IPS DF 6.9 (cell line): ENCODE results near the gene LILRA5.

Experiments
- DNase-seq: peaks from one replicate; pipeline ENCODE4 v3.0.0-alpha.2; 2013; ENCODE audit warnings: low read depth, low spot score
- H3K27ac ChIP-seq: one replicate; pipeline ENCODE4 v1.5.1; 2013; ENCODE audit warnings: low read length, control low read depth
- H3K27me3 ChIP-seq: 2 replicates; pipeline ENCODE4 v1.6.1; 2013; ENCODE audit warnings: mild to moderate bottlenecking, low read length; ENCODE audit not compliant: control insufficient read depth, insufficient read depth
- H3K36me3 ChIP-seq: 2 replicates; pipeline ENCODE4 v1.6.1; 2013; ENCODE audit warnings: low read length; ENCODE audit not compliant: control insufficient read depth, insufficient read depth
- H3K4me1 ChIP-seq: 2 replicates; pipeline ENCODE4 v1.6.1; 2013; ENCODE audit warnings: low read length; ENCODE audit not compliant: control insufficient read depth, insufficient read depth
- H3K4me3 ChIP-seq: 2 replicates; pipeline ENCODE4 v1.5.1; 2013; ENCODE audit warnings: mild to moderate bottlenecking, low read length
- H3K9me3 ChIP-seq: 2 replicates; pipeline ENCODE4 v1.6.1; 2013; ENCODE audit warnings: low read length, inconsistent platforms; ENCODE audit not compliant: control insufficient read depth, insufficient read depth
- WGBS: extraction: QIAGEN DNeasy Blood & Tissue Kit; methylation state at CpG from one replicate; pipeline ENCODE4 v1.1.7; 2013; ENCODE audit warnings: mixed read lengths, missing lambda C conversion rate; ENCODE audit not compliant: insufficient read length, insufficient coverage; 5-methylcytosine and 5-hydroxymethylcytosine counted together

LILRA5 gene

GRCh38 chr19:54345938-54346386 is 33.0 kb upstream of the LILRA5 start:
- no CpG with 5 or more reads among the region's 6 CpGs for WGBS
- DNase-seq: no peak
- no peaks in the 10 kb centered on the region for H3K27me3 ChIP-seq
- no peak overlapping the region for H3K4me3 ChIP-seq
- no peaks in the 10 kb centered on the region for H3K4me1 ChIP-seq
- H3K36me3 ChIP-seq: no peaks in the 10 kb centered on the region
- H3K27ac ChIP-seq: no peak overlapping the region
- no peaks in the 10 kb centered on the region; the same call in 1 of the 2 replicates for H3K9me3 ChIP-seq

DNA sequence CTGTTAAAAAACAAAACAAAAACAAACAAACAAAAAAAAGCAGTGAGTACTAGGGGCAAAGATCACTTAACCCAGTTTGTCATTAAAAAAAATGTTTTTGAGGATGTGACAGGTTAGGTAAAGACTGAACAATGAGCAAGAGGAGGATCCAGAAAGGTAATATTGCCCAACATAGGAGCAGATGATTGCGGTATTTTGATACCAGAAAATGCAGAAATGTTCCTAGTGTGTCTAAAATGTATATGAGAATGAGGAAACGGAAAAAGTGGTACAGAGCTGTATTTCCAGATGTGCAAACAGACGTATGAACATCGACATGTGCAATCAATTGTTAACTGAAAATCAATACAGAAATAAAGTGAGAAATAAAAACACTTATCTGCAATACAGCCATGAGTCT is 30.9 kb upstream of the LILRA5 start:
- Histone ChIP-seq H3K27me3 (no peaks in the 10 kb centered on the region), H3K9me3 (no peaks in the 10 kb centered on the region; the same call in 1 of the 2 replicates), H3K36me3 (no peaks in the 10 kb centered on the region), H3K4me3 (no peak overlapping the region), H3K27ac (no peak overlapping the region), H3K4me1 (no peaks in the 10 kb centered on the region)
- DNase-seq: no peak
- no CpG with 5 or more reads among the region's 4 CpGs for WGBS

DNA sequence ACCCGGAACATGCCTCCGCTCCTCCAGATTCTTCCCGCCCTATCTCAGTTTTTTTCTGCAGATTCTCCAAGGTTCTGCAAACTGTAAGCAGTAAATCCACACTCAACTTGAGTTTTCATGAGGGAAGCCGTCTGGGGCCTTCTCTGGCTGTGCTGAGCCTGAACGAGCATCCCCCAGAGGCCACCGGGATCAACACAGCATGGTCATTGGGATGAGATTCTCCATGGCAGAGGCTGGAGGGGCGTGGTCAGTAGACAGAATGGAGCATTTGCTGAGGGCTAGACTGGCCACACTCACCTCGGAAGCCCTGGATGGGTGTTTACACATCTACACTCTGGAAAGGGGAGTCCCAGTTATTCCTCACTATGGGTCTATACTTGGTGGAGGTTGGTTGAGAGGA is 28.3 kb upstream of the LILRA5 start:
- WGBS: no CpG with 5 or more reads among the region's 8 CpGs
- no peaks in the 10 kb centered on the region for H3K4me1 ChIP-seq
- H3K27me3 ChIP-seq: no peaks in the 10 kb centered on the region
- no peak overlapping the region for H3K4me3 ChIP-seq
- H3K36me3 ChIP-seq: no peaks in the 10 kb centered on the region
- no peak for DNase-seq
- no peaks in the 10 kb centered on the region; the same call in 1 of the 2 replicates for H3K9me3 ChIP-seq
- H3K27ac ChIP-seq: no peak overlapping the region

DNA sequence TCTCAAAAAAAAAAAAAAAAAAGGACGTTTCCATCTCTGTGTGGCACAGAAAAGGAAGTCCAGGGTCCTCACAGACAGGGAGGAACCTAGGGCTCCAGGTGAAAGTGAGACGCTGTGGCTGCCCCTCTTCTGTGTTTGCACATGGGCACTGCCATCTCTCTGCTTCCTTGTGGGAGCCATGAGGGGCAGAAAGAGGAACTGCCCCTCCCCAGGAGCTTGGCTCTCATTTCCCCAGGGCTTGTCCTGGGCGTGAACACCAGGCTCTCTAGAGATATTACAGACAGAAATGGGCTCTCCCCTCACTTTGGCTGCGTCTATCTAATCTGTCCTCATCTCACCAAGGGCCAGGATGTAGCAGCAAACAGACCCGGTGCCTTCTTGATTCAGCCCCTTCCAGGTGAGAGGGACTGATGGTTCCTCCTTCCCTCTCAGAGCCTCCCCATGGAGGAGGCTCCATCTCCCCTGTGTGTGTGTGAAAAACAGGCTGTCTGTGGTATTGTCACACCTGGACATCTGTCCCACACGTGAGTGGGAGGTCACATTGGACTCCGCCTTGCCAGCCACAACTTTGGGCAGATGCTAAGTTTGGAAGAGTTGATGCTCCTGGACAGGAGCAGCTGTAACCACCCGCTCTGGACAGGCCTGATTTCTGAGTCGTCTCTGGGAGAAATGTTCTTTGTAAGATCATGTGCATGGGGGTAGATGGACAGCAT is 26.8 kb upstream of the LILRA5 start:
- no peaks in the 10 kb centered on the region for H3K4me1 ChIP-seq
- no peak for DNase-seq
- no peak overlapping the region for H3K27ac ChIP-seq
- no CpG with 5 or more reads among the region's 9 CpGs for WGBS
- H3K27me3 ChIP-seq: no peaks in the 10 kb centered on the region
- H3K4me3 ChIP-seq: no peak overlapping the region
- no peaks in the 10 kb centered on the region for H3K36me3 ChIP-seq
- no peaks in the 10 kb centered on the region for H3K9me3 ChIP-seq

DNA sequence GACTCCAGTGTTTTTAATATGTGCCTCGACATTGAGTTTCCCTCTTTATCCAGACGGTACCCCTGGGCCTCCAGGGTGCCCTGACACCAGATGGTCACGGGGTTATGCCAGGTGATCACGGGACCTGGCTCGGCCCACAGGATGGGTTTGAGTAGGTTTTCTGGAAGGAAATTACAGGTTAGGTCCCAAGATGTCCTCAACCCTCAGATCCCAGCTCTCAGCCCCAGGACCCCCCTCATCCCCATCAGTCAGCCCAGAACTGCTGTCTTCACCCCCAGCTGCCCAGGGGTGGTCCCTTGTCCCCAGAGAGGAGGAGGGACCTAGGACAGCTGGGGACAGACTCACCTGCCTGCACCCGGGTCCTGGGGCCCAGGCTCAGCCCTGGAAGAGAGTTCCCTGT is 25.6 kb upstream of the LILRA5 start:
- Histone ChIP-seq H3K36me3 (no peaks in the 10 kb centered on the region), H3K4me1 (no peaks in the 10 kb centered on the region), H3K4me3 (no peak overlapping the region), H3K27ac (no peak overlapping the region), H3K9me3 (no peaks in the 10 kb centered on the region), H3K27me3 (no peaks in the 10 kb centered on the region)
- DNase-seq: no peak
- no CpG with 5 or more reads among the region's 6 CpGs for WGBS

- Histone ChIP-seq H3K4me1 (no peaks in the 10 kb centered on the region), H3K4me3 (no peak overlapping the region)
- no CpG with 5 or more reads among the region's 9 CpGs for WGBS
Measured at GRCh38 chr19:54337858-54338230, 24.9 kb upstream of the LILRA5 start.

DNA sequence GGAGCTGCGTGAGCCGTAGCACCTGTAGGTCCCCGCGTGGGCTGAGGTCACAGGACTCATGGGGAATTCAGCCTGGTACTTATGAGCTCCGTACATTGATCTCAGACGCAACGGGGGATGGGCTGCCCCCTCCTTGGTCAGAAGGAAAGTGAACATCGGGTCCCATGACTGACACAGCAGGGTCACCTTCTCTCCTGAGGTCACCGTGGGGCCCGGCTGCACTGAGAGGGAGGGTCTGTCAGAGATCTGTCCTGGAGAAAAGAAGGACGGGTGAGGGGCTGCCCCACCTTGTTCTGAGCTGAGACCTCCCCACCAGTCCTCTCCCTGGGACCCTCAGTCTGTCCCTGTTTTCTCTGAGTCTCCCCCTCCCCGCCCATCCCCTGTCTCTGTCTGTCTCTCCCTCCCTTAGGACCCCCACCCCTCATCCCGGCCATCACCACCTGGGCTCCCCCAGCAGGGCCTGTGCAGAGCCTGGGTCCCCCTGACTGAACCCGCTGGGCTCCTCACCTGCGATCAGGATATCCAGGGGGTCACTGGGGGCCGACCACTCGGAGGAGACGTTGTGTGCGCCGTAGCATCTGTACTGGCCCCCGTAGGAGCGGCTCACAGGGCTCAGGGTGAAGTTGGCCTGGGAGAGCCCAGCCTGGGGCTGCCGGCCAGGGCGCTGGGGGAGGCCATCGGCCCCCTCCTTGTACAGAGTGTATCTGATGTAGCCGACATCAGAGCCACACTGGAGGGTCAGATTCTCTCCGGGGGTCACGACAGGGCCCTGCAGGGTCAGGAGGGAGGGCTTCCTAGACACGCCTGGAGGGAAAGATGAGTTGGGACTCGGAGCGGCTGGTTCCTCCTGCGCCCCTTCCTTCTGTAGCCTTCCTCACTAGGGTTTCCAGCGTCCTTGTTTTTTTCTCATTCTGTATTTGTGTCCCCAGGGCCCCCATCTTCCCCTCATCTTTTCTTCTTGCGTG is 24.2 kb upstream of the LILRA5 start:
- WGBS: no CpG with 5 or more reads among the region's 34 CpGs
- H3K36me3 ChIP-seq: no peaks in the 10 kb centered on the region
- H3K4me1 ChIP-seq: no peaks in the 10 kb centered on the region
- H3K27me3 ChIP-seq: no peaks in the 10 kb centered on the region
- no peak overlapping the region for H3K27ac ChIP-seq
- no peak overlapping the region for H3K4me3 ChIP-seq
- DNase-seq: no peak
- no peaks in the 10 kb centered on the region for H3K9me3 ChIP-seq

More at GRCh38 chr19:54337858-54338230, 24.9 kb upstream of the LILRA5 start:
- Histone ChIP-seq H3K9me3 (no peaks in the 10 kb centered on the region), H3K27ac (no peak overlapping the region), H3K27me3 (no peaks in the 10 kb centered on the region), H3K36me3 (no peaks in the 10 kb centered on the region)
- DNase-seq: no peak

- no peaks in the 10 kb centered on the region for H3K27me3 ChIP-seq
- H3K9me3 ChIP-seq: no peaks in the 10 kb centered on the region
- no peaks in the 10 kb centered on the region for H3K36me3 ChIP-seq
- H3K4me3 ChIP-seq: no peak overlapping the region
- WGBS: no CpG with 5 or more reads among the region's 12 CpGs
- no peak overlapping the region for H3K27ac ChIP-seq
- DNase-seq: no peak
- H3K4me1 ChIP-seq: no peaks in the 10 kb centered on the region
Measured at GRCh38 chr19:54335979-54336892, 23.3 kb upstream of the LILRA5 start.

DNA sequence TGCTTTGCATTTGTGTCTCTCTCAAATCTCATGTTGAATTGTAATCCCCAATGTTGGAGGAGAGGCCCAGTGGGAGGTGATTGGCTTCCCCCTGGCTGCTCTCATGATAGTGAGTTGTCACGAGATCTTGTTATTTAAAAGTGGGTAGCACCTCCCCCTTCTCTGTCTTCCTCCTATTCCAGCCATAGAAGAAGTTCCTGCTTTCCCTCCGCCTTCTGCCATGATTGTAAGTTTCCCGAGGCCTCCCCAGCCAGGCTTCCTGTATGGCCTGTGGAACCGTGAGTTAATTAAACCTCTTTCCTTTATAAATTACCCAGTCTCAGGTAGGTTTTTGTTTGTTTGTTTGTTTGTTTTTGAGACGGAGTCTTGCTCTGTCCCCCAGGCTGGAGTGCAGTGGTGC is 22.2 kb upstream of the LILRA5 start:
- Histone ChIP-seq H3K4me1 (no peaks in the 10 kb centered on the region), H3K27ac (no peak overlapping the region), H3K9me3 (0 out of 2 replicates have a peak, but pooled peaks cover 2% of the 10 kb centered on the region), H3K36me3 (no peaks in the 10 kb centered on the region), H3K27me3 (no peaks in the 10 kb centered on the region), H3K4me3 (no peak overlapping the region)
- DNase-seq: no peak
- no CpG with 5 or more reads among the region's 5 CpGs for WGBS
